Measurements from ENCODE around the gene CEL. TPM values are rescaled to one million over a fixed set of nuclear protein-coding genes. Genes with fewer than 3 reads are reported as not detected.

The CEL gene
- total and polyA plus RNA-seq, 5 donors from 2014 or later, result 0.37 TPM; not detected in 4

- H3K27ac ChIP-seq (ENCODE audit: insufficient read depth, low read length, poor library complexity, severe bottlenecking), result no peak overlapping the region
- H3K36me3 ChIP-seq (ENCODE audit: control insufficient read depth, insufficient read depth, low read length), result peaks cover 56% of the 10 kb centered on the region
- no peak overlapping the region for H3K4me3 ChIP-seq (ENCODE audit: low read depth, low read length)
- ATAC-seq (ENCODE audit: low read depth in 2 of 2) (no peak), DNase-seq (no peak)
- no peak overlapping the region for H3K27ac Mint-ChIP-seq
- H3K4me1 ChIP-seq (ENCODE audit: control insufficient read depth, insufficient read depth, low read length, poor library complexity, severe bottlenecking), result peaks cover 29% of the 10 kb centered on the region
- H3K9me3 ChIP-seq (ENCODE audit: control insufficient read depth in 2 of 2, low read length in 2 of 2), result no peaks in the 10 kb centered on the region
- H3K27me3 ChIP-seq (ENCODE audit: control insufficient read depth, insufficient read depth, low read length), result no peaks in the 10 kb centered on the region
- no peak overlapping the region for H3K4me3 Mint-ChIP-seq
- H3K4me1 Mint-ChIP-seq, result peaks cover 10 to 33% (median 24%) of the 10 kb centered on the region in 4 donors
- H3K36me3 Mint-ChIP-seq, result peaks cover 34% of the 10 kb centered on the region
- H3K9me3 Mint-ChIP-seq, result peaks cover 0 to 1% (median 0%) of the 10 kb centered on the region in 7 donors
- no peaks in the 10 kb centered on the region for H3K27me3 Mint-ChIP-seq
These were observed 6.8 kb upstream of the CEL start for GRCh38 chr9:133054966-133055365.

- Histone ChIP-seq H3K4me1 (ENCODE audit: control insufficient read depth, insufficient read depth, low read length, poor library complexity, severe bottlenecking) (peaks cover 35% of the 10 kb centered on the region), H3K9me3 (ENCODE audit: control insufficient read depth in 2 of 2, low read length in 2 of 2) (no peaks in the 10 kb centered on the region), H3K27me3 (ENCODE audit: control insufficient read depth, insufficient read depth, low read length) (no peaks in the 10 kb centered on the region), H3K4me3 (ENCODE audit: low read depth, low read length) (no peak overlapping the region), H3K36me3 (ENCODE audit: control insufficient read depth, insufficient read depth, low read length) (peaks cover 47% of the 10 kb centered on the region), H3K27ac (ENCODE audit: insufficient read depth, low read length, poor library complexity, severe bottlenecking) (no peak overlapping the region)
- H3K27ac Mint-ChIP-seq, result peak overlapping the region in 1 of 3 donors; percentile 56
- H3K36me3 Mint-ChIP-seq, result peaks cover 29% of the 10 kb centered on the region
- H3K4me1 Mint-ChIP-seq, result peaks cover 10 to 36% (median 26%) of the 10 kb centered on the region in 4 donors
- no peak overlapping the region for H3K4me3 Mint-ChIP-seq
- peaks cover 0 to 1% (median 0%) of the 10 kb centered on the region in 7 donors for H3K9me3 Mint-ChIP-seq
- no peaks in the 10 kb centered on the region for H3K27me3 Mint-ChIP-seq
- DNase-seq (no peak), ATAC-seq (ENCODE audit: low read depth in 2 of 2) (no peak)
These were observed 5.9 kb upstream of the CEL start for GRCh38 chr9:133055788-133056420.

- Mint-ChIP-seq H3K9me3 (peaks cover 0 to 1% (median 0%) of the 10 kb centered on the region in 7 donors), H3K36me3 (peaks cover 28% of the 10 kb centered on the region), H3K27me3 (no peaks in the 10 kb centered on the region), H3K4me1 (peaks cover 10 to 38% (median 25%) of the 10 kb centered on the region in 4 donors), H3K27ac (peak overlapping the region in 1 of 3 donors; percentile 56), H3K4me3 (no peak overlapping the region)
- no peak overlapping the region for H3K27ac ChIP-seq (ENCODE audit: insufficient read depth, low read length, poor library complexity, severe bottlenecking)
- no peaks in the 10 kb centered on the region for H3K27me3 ChIP-seq (ENCODE audit: control insufficient read depth, insufficient read depth, low read length)
- peak in 1 of 3 donors; percentile 21 for DNase-seq
- no peaks in the 10 kb centered on the region for H3K9me3 ChIP-seq (ENCODE audit: control insufficient read depth in 2 of 2, low read length in 2 of 2)
- peaks cover 35% of the 10 kb centered on the region for H3K4me1 ChIP-seq (ENCODE audit: control insufficient read depth, insufficient read depth, low read length, poor library complexity, severe bottlenecking)
- ATAC-seq (ENCODE audit: low read depth in 2 of 2), result no peak
- peaks cover 41% of the 10 kb centered on the region for H3K36me3 ChIP-seq (ENCODE audit: control insufficient read depth, insufficient read depth, low read length)
- H3K4me3 ChIP-seq (ENCODE audit: low read depth, low read length), result no peak overlapping the region
These were observed 5.2 kb upstream of the CEL start for GRCh38 chr9:133056533-133056932.

GRCh38 chr9:133057006-133057405 is 4.8 kb upstream of the CEL start:
- Mint-ChIP-seq H3K4me1 (peaks cover 10 to 38% (median 25%) of the 10 kb centered on the region in 4 donors), H3K9me3 (peaks cover 0 to 1% (median 0%) of the 10 kb centered on the region in 7 donors), H3K27me3 (no peaks in the 10 kb centered on the region), H3K36me3 (peaks cover 28% of the 10 kb centered on the region), H3K4me3 (no peak overlapping the region), H3K27ac (peak overlapping the region in 1 of 3 donors; percentile 56)
- peak; percentile 52 to 58 for ATAC-seq (ENCODE audit: low read depth in 2 of 2)
- DNase-seq, result peak in 1 of 3 donors; percentile 79
- H3K27me3 ChIP-seq (ENCODE audit: control insufficient read depth, insufficient read depth, low read length), result no peaks in the 10 kb centered on the region
- H3K4me3 ChIP-seq (ENCODE audit: low read depth, low read length), result no peak overlapping the region
- H3K4me1 ChIP-seq (ENCODE audit: control insufficient read depth, insufficient read depth, low read length, poor library complexity, severe bottlenecking), result peaks cover 35% of the 10 kb centered on the region
- H3K36me3 ChIP-seq (ENCODE audit: control insufficient read depth, insufficient read depth, low read length), result peaks cover 36% of the 10 kb centered on the region
- no peak overlapping the region for H3K27ac ChIP-seq (ENCODE audit: insufficient read depth, low read length, poor library complexity, severe bottlenecking)
- H3K9me3 ChIP-seq (ENCODE audit: control insufficient read depth in 2 of 2, low read length in 2 of 2), result no peaks in the 10 kb centered on the region

GRCh38 chr9:133057553-133057952 is 4.2 kb upstream of the CEL start:
- Histone ChIP-seq H3K9me3 (ENCODE audit: control insufficient read depth in 2 of 2, low read length in 2 of 2) (no peaks in the 10 kb centered on the region), H3K4me1 (ENCODE audit: control insufficient read depth, insufficient read depth, low read length, poor library complexity, severe bottlenecking) (peaks cover 35% of the 10 kb centered on the region), H3K36me3 (ENCODE audit: control insufficient read depth, insufficient read depth, low read length) (peaks cover 31% of the 10 kb centered on the region), H3K4me3 (ENCODE audit: low read depth, low read length) (no peak overlapping the region), H3K27me3 (ENCODE audit: control insufficient read depth, insufficient read depth, low read length) (no peaks in the 10 kb centered on the region), H3K27ac (ENCODE audit: insufficient read depth, low read length, poor library complexity, severe bottlenecking) (no peak overlapping the region)
- H3K4me3 Mint-ChIP-seq, result no peak overlapping the region
- peak overlapping the region in 2 of 3 donors; percentile 74 to 85 for H3K27ac Mint-ChIP-seq
- H3K4me1 Mint-ChIP-seq, result peaks cover 10 to 38% (median 25%) of the 10 kb centered on the region in 4 donors
- H3K9me3 Mint-ChIP-seq, result peaks cover 0 to 1% (median 0%) of the 10 kb centered on the region in 7 donors
- no peaks in the 10 kb centered on the region for H3K27me3 Mint-ChIP-seq
- DNase-seq, result no peak
- peaks cover 28% of the 10 kb centered on the region for H3K36me3 Mint-ChIP-seq
- no peak for ATAC-seq (ENCODE audit: low read depth in 2 of 2)

- Mint-ChIP-seq H3K36me3 (peaks cover 28% of the 10 kb centered on the region), H3K9me3 (peaks cover 0 to 1% (median 0%) of the 10 kb centered on the region in 7 donors), H3K4me1 (peaks cover 10 to 38% (median 25%) of the 10 kb centered on the region in 4 donors), H3K27me3 (no peaks in the 10 kb centered on the region), H3K4me3 (no peak overlapping the region), H3K27ac (peak overlapping the region in 1 of 3 donors; percentile 85)
- Histone ChIP-seq H3K9me3 (ENCODE audit: control insufficient read depth in 2 of 2, low read length in 2 of 2) (no peaks in the 10 kb centered on the region), H3K36me3 (ENCODE audit: control insufficient read depth, insufficient read depth, low read length) (peaks cover 30% of the 10 kb centered on the region), H3K4me1 (ENCODE audit: control insufficient read depth, insufficient read depth, low read length, poor library complexity, severe bottlenecking) (peaks cover 35% of the 10 kb centered on the region), H3K4me3 (ENCODE audit: low read depth, low read length) (no peak overlapping the region), H3K27me3 (ENCODE audit: control insufficient read depth, insufficient read depth, low read length) (no peaks in the 10 kb centered on the region), H3K27ac (ENCODE audit: insufficient read depth, low read length, poor library complexity, severe bottlenecking) (no peak overlapping the region)
- DNase-seq (no peak), ATAC-seq (ENCODE audit: low read depth in 2 of 2) (no peak)
These were observed 3.7 kb upstream of the CEL start for GRCh38 chr9:133058071-133058470.

GRCh38 chr9:133058550-133059320 is 3.0 kb upstream of the CEL start:
- peak overlapping the region; percentile 79 to 90 (median 84) for H3K27ac Mint-ChIP-seq
- Histone ChIP-seq H3K4me3 (ENCODE audit: low read depth, low read length) (no peak overlapping the region), H3K4me1 (ENCODE audit: control insufficient read depth, insufficient read depth, low read length, poor library complexity, severe bottlenecking) (peaks cover 35% of the 10 kb centered on the region), H3K9me3 (ENCODE audit: control insufficient read depth in 2 of 2, low read length in 2 of 2) (no peaks in the 10 kb centered on the region), H3K27me3 (ENCODE audit: control insufficient read depth, insufficient read depth, low read length) (no peaks in the 10 kb centered on the region), H3K27ac (ENCODE audit: insufficient read depth, low read length, poor library complexity, severe bottlenecking) (no peak overlapping the region), H3K36me3 (ENCODE audit: control insufficient read depth, insufficient read depth, low read length) (peaks cover 25% of the 10 kb centered on the region)
- ATAC-seq (ENCODE audit: low read depth in 2 of 2) (no peak), DNase-seq (peak in 1 of 3 donors; percentile 54)
- no peaks in the 10 kb centered on the region for H3K27me3 Mint-ChIP-seq
- H3K9me3 Mint-ChIP-seq, result peaks cover 0 to 1% (median 0%) of the 10 kb centered on the region in 7 donors
- peaks cover 25% of the 10 kb centered on the region for H3K36me3 Mint-ChIP-seq
- peaks cover 10 to 38% (median 25%) of the 10 kb centered on the region in 4 donors for H3K4me1 Mint-ChIP-seq
- H3K4me3 Mint-ChIP-seq, result peak overlapping the region in 2 of 4 donors; percentile 11 to 68

Data from CD4-positive, CD25-positive, alpha-beta regulatory T cell (primary cell).